Urinary bladder (tissue), 4 donors: ENCODE data around the gene RRAS2. TPM values are rescaled to one million over a fixed set of nuclear protein-coding genes. Genes with fewer than 3 reads are reported as not detected.

Experiments
- DNase-seq: peaks from one replicate; pipeline ENCODE4 v3.0.0-alpha.2; 2015; ENCODE audit errors: extremely low spot score
- H3K27ac ChIP-seq: one replicate; pipeline ENCODE4 v1.5.1; 2013; ENCODE audit warnings: low read depth, mild to moderate bottlenecking, moderate library complexity
- H3K36me3 ChIP-seq: one replicate; pipeline ENCODE4 v1.6.1; 2013; ENCODE audit warnings: mild to moderate bottlenecking, moderate library complexity; ENCODE audit not compliant: insufficient read depth
- H3K4me1 ChIP-seq: one replicate; pipeline ENCODE4 v1.6.1; 2013; ENCODE audit warnings: mild to moderate bottlenecking, moderate library complexity; ENCODE audit not compliant: insufficient read depth
- H3K4me3 ChIP-seq: one replicate; pipeline ENCODE4 v1.5.1; 2013; ENCODE audit warnings: low read depth, low read length
- WGBS: extraction: QIAGEN DNeasy Blood & Tissue Kit; methylation state at CpG from one replicate; pipeline ENCODE4 v1.1.7; 2013; 5-methylcytosine and 5-hydroxymethylcytosine counted together
- polyA plus RNA-seq: library from polyadenylated mRNA; stranded (reverse); fragments of 200-250 nt; gene quantifications from one replicate; pipeline ENCODE4 v1.2.3, GENCODE V29; 2013
- total RNA-seq: library from RNA; depleted of rRNA; stranded (reverse); fragments of >200 nt; gene quantifications from one replicate; pipeline ENCODE4 v1.2.3, GENCODE V29; 2014
- donor health status: healthy with polysubstance abuse.
- donor health status: healthy.

Gene RRAS2
- total and polyA plus RNA-seq, 2 donors, result 23.4 to 46.7 TPM

GRCh38 chr11:14341968-14342367, 17.0 kb downstream of the RRAS2 start:
- Histone ChIP-seq H3K4me3 (no peak overlapping the region), H3K27ac (no peak overlapping the region), H3K4me1 (no peaks in the 10 kb centered on the region), H3K36me3 (no peaks in the 10 kb centered on the region)
- WGBS, result 74% methylated on average over 3 of the region's 3 CpGs
- DNase-seq, result no peak

- Histone ChIP-seq H3K36me3 (no peaks in the 10 kb centered on the region), H3K27ac (no peak overlapping the region), H3K4me1 (no peaks in the 10 kb centered on the region), H3K4me3 (no peak overlapping the region)
- 85% methylated on average over 2 of the region's 2 CpGs for WGBS
- no peak for DNase-seq
Observed at GRCh38 chr11:14340721-14341120, 18.3 kb downstream of the RRAS2 start.

DNA sequence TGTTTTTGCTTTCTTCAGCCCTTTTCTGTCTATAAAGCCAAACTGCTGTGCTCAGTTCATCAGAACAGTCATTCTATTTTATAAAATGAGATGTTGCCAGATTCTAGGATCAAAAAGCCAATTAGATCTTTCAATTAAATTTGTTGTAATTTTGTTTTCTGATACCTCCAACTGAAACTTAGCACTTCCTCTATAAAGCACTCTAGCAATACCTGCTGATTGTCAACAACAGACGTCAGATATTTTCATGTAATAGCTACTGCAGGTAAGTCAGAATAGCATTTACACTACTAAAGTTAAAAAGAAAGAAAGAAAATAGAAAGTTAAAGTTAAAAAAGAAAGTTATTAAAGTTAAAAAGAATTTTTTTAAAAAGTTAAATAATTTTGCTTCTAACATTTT, 19.6 kb downstream of the RRAS2 start:
- WGBS, result 93% methylated on average over 1 of the region's 1 CpG

DNA sequence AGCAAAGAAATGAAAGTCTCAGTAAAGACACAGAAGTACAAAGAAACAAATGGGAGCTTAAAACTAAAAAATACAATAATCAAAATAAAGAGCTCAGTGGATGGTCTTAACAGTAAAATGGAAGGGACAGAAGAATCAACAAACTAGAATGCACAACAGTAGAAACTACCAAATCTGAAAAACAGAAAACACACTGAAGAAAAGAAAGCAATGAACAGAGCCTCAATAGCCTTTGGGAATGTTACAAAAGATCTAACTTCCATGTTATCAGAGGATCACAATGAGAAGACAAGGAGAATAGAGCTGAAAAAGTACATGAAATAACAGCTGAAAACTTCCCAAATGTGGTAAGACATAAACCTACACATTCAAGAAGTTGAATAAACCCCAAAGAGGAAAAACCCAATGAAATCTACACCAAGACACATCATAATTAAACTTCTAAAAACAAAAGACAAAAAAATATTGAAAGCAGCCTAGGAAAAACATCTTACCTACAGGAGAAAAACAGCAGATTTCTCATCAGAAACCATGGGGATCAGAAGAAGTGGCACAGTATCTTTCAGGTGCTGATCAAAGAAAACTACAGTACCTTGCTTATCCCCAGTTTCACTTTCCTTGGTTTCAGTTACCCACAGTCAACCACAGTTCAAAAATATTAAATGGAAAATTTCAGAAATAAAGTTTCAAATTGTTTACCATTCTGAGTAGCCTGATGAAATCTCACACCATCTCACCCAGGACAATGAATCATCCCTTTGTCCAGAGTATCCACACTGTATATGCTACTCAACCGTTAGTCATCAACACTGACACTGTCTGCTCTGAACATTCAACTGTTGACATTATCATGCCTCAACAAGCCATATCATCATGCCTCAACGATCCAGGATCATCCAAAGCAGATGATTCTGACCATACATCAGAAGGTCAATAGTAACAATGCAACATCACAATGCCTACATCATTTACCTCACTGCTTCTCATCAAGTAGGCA, 22.2 kb downstream of the RRAS2 start:
- Histone ChIP-seq H3K36me3 (no peaks in the 10 kb centered on the region), H3K4me1 (no peaks in the 10 kb centered on the region), H3K4me3 (no peak overlapping the region), H3K27ac (no peak overlapping the region)
- 79% methylated on average over 2 of the region's 2 CpGs for WGBS
- no peak for DNase-seq

More for the DNA sequence above, 19.6 kb downstream of the RRAS2 start:
- Histone ChIP-seq H3K4me3 (no peak overlapping the region), H3K27ac (no peak overlapping the region), H3K4me1 (no peaks in the 10 kb centered on the region), H3K36me3 (no peaks in the 10 kb centered on the region)
- DNase-seq, result no peak

- Histone ChIP-seq H3K4me3 (no peak overlapping the region), H3K36me3 (no peaks in the 10 kb centered on the region), H3K27ac (no peak overlapping the region), H3K4me1 (no peaks in the 10 kb centered on the region)
- DNase-seq, result no peak
- 75% methylated on average over 1 of the region's 1 CpG for WGBS
Observed at GRCh38 chr11:14335712-14336111, 23.3 kb downstream of the RRAS2 start.

GRCh38 chr11:14334893-14335292, 24.1 kb downstream of the RRAS2 start:
- Histone ChIP-seq H3K27ac (no peak overlapping the region), H3K4me1 (no peaks in the 10 kb centered on the region), H3K4me3 (no peak overlapping the region), H3K36me3 (no peaks in the 10 kb centered on the region)
- WGBS, result 88% methylated on average over 2 of the region's 2 CpGs
- DNase-seq, result no peak

DNA sequence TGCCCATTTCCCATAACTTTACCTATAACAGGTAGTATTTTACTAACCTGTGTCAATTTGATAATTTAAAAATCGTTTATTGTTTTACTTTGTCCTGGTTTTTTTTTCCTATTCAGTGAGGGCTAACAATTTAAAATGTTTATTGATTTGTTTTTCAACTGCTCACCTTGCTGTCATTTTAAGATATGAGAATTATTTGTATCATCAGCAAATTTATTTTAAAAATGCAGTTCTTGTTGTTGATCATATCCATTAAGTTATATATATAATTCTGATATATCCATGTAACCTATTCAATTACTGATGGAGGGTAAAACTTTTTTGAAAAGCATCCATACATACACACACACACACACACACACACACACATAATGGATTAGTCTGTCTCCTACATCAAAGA, 24.8 kb downstream of the RRAS2 start:
- WGBS, result 89% methylated on average over 1 of the region's 1 CpG
- no peak overlapping the region for H3K4me3 ChIP-seq
- no peak overlapping the region for H3K27ac ChIP-seq
- no peaks in the 10 kb centered on the region for H3K36me3 ChIP-seq
- H3K4me1 ChIP-seq, result no peaks in the 10 kb centered on the region
- no peak for DNase-seq

DNA sequence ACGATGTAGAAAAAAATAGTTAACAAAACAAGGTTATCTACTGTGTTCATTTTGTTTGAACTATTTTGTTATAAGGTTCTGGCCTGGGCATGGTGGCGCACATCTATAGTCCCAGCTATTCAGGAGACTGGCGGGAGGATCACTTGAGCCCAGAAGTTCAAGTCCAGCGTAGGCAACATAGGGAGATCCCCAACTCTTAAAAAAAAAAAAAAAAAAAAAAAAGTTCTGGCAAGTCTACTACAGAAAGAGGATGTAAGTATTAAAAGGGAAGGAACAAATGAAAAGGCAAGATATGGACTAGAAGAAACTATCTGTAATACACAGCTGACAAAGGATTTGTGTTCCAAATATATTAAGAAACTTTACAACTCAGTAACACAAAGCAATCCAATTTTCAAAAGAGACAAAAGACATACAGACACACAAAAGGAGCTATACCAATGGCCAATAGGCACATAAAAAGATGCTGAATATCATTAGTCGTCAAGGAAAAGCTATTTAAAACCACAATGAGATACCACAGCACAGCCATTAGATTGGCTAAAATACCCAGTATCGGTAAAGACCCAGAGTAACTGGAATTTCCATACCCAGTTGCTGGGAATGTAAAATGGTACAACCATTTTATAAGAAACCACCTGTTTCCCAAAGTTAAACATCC, 27.4 kb downstream of the RRAS2 start:
- Histone ChIP-seq H3K4me1 (no peaks in the 10 kb centered on the region), H3K4me3 (no peak overlapping the region), H3K36me3 (no peaks in the 10 kb centered on the region), H3K27ac (no peak overlapping the region)
- WGBS, result 78% methylated on average over 6 of the region's 6 CpGs
- no peak for DNase-seq

GRCh38 chr11:14330881-14331280, 28.1 kb downstream of the RRAS2 start:
- no peaks in the 10 kb centered on the region for H3K4me1 ChIP-seq
- no peak overlapping the region for H3K4me3 ChIP-seq
- no peaks in the 10 kb centered on the region for H3K36me3 ChIP-seq
- no peak for DNase-seq
- WGBS, result 75% methylated on average over 2 of the region's 2 CpGs
- no peak overlapping the region for H3K27ac ChIP-seq

- Histone ChIP-seq H3K4me1 (no peaks in the 10 kb centered on the region), H3K27ac (no peak overlapping the region), H3K4me3 (no peak overlapping the region), H3K36me3 (no peaks in the 10 kb centered on the region)
- WGBS, result 92% methylated on average over 2 of the region's 2 CpGs
- no peak for DNase-seq
Observed at GRCh38 chr11:14329702-14330101, 29.3 kb downstream of the RRAS2 start.

DNA sequence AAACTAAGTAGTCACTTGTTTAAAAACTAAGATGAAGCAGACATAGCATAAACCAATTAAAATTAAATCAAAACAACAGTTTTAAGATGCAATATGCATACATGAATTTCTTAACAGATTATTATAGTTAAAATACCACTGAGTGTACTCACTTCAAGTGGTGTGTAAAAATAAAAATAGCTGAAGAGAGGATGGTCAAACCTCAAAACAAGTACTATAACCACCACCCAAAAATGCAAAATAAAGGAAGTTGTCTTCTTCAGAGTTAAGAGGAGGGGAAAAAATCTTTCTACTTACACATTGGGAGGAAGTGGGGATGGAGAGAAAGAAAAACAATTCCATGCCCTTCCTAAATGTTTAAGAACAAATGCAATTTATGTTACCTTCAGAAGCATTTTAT, 31.9 kb downstream of the RRAS2 start:
- Histone ChIP-seq H3K4me1 (no peaks in the 10 kb centered on the region), H3K27ac (no peak overlapping the region), H3K4me3 (no peak overlapping the region), H3K36me3 (no peaks in the 10 kb centered on the region)
- no peak for DNase-seq

- Histone ChIP-seq H3K4me1 (no peaks in the 10 kb centered on the region), H3K4me3 (no peak overlapping the region), H3K36me3 (no peaks in the 10 kb centered on the region), H3K27ac (no peak overlapping the region)
- DNase-seq, result no peak
- WGBS, result 93% methylated on average over 6 of the region's 6 CpGs
Observed at GRCh38 chr11:14323118-14323676, 35.8 kb downstream of the RRAS2 start.

DNA sequence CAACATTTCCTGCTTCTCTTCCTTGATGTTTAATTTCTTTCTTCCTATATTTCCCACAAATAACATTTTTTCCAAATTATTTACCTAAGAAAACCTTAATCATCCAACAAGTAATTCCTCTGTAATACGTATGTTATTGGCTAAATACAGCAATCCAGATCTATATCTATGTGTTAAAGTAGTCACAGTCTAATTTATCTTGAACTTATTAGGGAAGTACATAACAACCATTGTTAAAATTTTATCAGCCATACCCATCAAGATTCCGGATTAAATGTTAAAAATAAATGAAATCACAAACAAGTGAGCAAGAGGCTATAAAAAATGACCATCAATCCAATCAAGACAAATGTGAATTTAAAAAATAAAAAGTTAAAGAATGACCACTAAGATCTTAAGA, 36.5 kb downstream of the RRAS2 start:
- no peaks in the 10 kb centered on the region for H3K4me1 ChIP-seq
- H3K36me3 ChIP-seq, result no peaks in the 10 kb centered on the region
- no peak for DNase-seq
- H3K27ac ChIP-seq, result no peak overlapping the region
- H3K4me3 ChIP-seq, result no peak overlapping the region
- 80% methylated on average over 2 of the region's 2 CpGs for WGBS

GRCh38 chr11:14320020-14320419, 39.0 kb downstream of the RRAS2 start:
- Histone ChIP-seq H3K36me3 (no peaks in the 10 kb centered on the region), H3K4me1 (no peaks in the 10 kb centered on the region)

More at GRCh38 chr11:14320020-14320419, 39.0 kb downstream of the RRAS2 start:
- Histone ChIP-seq H3K4me3 (no peak overlapping the region), H3K27ac (no peak overlapping the region)
- DNase-seq, result no peak
- WGBS, result 58% methylated on average over 3 of the region's 3 CpGs
